Liver (tissue), 9 donors: ENCODE measurements around the gene STK39. TPM values are rescaled to one million over a fixed set of nuclear protein-coding genes. Genes with fewer than 3 reads are reported as not detected.

Source experiments
- DNase-seq: peaks from one replicate; pipeline ENCODE4 v3.0.0-alpha.2; 2017; ENCODE audit warnings: low spot score
- H3K27ac ChIP-seq, 2 donors: one replicate each; pipeline ENCODE4 v1.7.0; 2013; ENCODE audit warnings: inconsistent platforms in 2 of 2, low read length in 2 of 2, control low read depth in 1 of 2, low read depth in 1 of 2, mild to moderate bottlenecking in 1 of 2
- H3K27me3 ChIP-seq, 4 donors: one replicate each; pipeline versions ENCODE4 v1.6.1 to v1.7.0; 2013; ENCODE audit warnings: low read length in 3 of 4, inconsistent platforms in 1 of 4, mild to moderate bottlenecking in 1 of 4, moderate library complexity in 1 of 4; ENCODE audit not compliant: control insufficient read depth in 4 of 4, insufficient read depth in 4 of 4
- H3K36me3 ChIP-seq, 4 donors: one replicate each; pipeline versions ENCODE4 v1.6.1 to v1.7.0; 2013; ENCODE audit warnings: low read length in 3 of 4, mild to moderate bottlenecking in 3 of 4, low read depth in 1 of 4, moderate library complexity in 1 of 4; ENCODE audit not compliant: control insufficient read depth in 4 of 4, insufficient read depth in 3 of 4
- H3K4me1 ChIP-seq, 4 donors: one replicate each; pipeline versions ENCODE4 v1.6.1 to v1.7.0; 2013; ENCODE audit warnings: low read length in 3 of 4, mild to moderate bottlenecking in 3 of 4, moderate library complexity in 1 of 4; ENCODE audit not compliant: control insufficient read depth in 4 of 4, insufficient read depth in 4 of 4
- H3K4me3 ChIP-seq, 3 donors: one replicate each; pipeline versions ENCODE4 v1.6.1 to v1.7.0; 2013; ENCODE audit warnings: low read length in 3 of 3, control low read depth in 1 of 3, low read depth in 1 of 3, mild to moderate bottlenecking in 1 of 3
- H3K9ac ChIP-seq, 2 donors: one replicate each; pipeline ENCODE4 v1.7.0; 2013; ENCODE audit warnings: low read length in 2 of 2, mild to moderate bottlenecking in 2 of 2, moderate library complexity in 2 of 2, control low read depth in 1 of 2, low read depth in 1 of 2
- H3K9me3 ChIP-seq, 4 donors: one replicate each; pipeline versions ENCODE4 v1.6.1 to v1.7.0; 2013; ENCODE audit warnings: low read length in 3 of 4; ENCODE audit not compliant: control insufficient read depth in 4 of 4
- EGR1 ChIP-seq, 2 donors: IDR thresholded peaks; 2 replicates each; pipeline ENCODE4 v1.6.1; 2016 to 2018; ENCODE audit warnings: antibody characterized with exemption in 2 of 2, low read depth in 2 of 2
- FOXA1 ChIP-seq: IDR thresholded peaks from 2 replicates; pipeline ENCODE4 v1.6.1; 2016; ENCODE audit warnings: antibody characterized with exemption
- FOXA2 ChIP-seq: IDR thresholded peaks from 2 replicates; pipeline ENCODE4 v1.6.1; 2016; ENCODE audit warnings: antibody characterized with exemption
- GABPA ChIP-seq, 2 donors: IDR thresholded peaks in 1 of 2; conservative IDR thresholded peaks in 1 of 2; 2 replicates each; pipeline ENCODE4 v1.6.1; 2016; ENCODE audit warnings: antibody characterized with exemption in 2 of 2, mild to moderate bottlenecking in 1 of 2, moderate library complexity in 1 of 2
- HNF4A ChIP-seq, 2 donors: conservative IDR thresholded peaks; 2 replicates each; pipeline ENCODE4 v1.6.1; 2016; ENCODE audit warnings: antibody characterized with exemption in 2 of 2, mild to moderate bottlenecking in 2 of 2
- HNF4G ChIP-seq: IDR thresholded peaks from 2 replicates; pipeline ENCODE4 v1.6.1; 2016; ENCODE audit warnings: antibody characterized with exemption
- JUND ChIP-seq, 2 donors: IDR thresholded peaks; 2 replicates each; pipeline ENCODE4 v1.6.1; 2016; ENCODE audit warnings: antibody characterized with exemption in 2 of 2
- NR2F2 ChIP-seq: IDR thresholded peaks from 2 replicates; pipeline ENCODE4 v1.6.1; 2016; ENCODE audit warnings: antibody characterized with exemption
- RAD21 ChIP-seq, 2 donors: IDR thresholded peaks; 2 replicates each; pipeline ENCODE4 v1.6.1; 2016; ENCODE audit warnings: antibody characterized with exemption in 2 of 2, mild to moderate bottlenecking in 2 of 2
- RXRA ChIP-seq, 2 donors: IDR thresholded peaks; 2 replicates each; pipeline ENCODE4 v1.6.1; 2017 to 2018; ENCODE audit warnings: antibody characterized with exemption in 2 of 2, mild to moderate bottlenecking in 1 of 2
- SP1 ChIP-seq: IDR thresholded peaks from 2 replicates; pipeline ENCODE4 v1.6.1; 2018; ENCODE audit warnings: antibody characterized with exemption, mild to moderate bottlenecking
- TAF1 ChIP-seq: conservative IDR thresholded peaks from 2 replicates; pipeline ENCODE4 v1.6.1; 2016; ENCODE audit warnings: antibody characterized with exemption, mild to moderate bottlenecking
- YY1 ChIP-seq: IDR thresholded peaks from 2 replicates; pipeline ENCODE4 v1.6.1; 2016; ENCODE audit warnings: antibody characterized with exemption, mild to moderate bottlenecking
- WGBS: extraction: QIAGEN DNeasy Blood & Tissue Kit; methylation state at CpG from one replicate; pipeline ENCODE4 v1.1.7; 2013; 5-methylcytosine and 5-hydroxymethylcytosine counted together
- polyA plus RNA-seq, 2 donors: library from polyadenylated mRNA; stranded (reverse) in 1 of 2; unstranded in 1 of 2; fragments of 200-250 nt in 1 of 2; fragments of >200 nt in 1 of 2; fragmentation: Nextera tagmentation in 1 of 2; extraction: Ambion mirVana in 1 of 2; gene quantifications; one replicate each; pipeline versions ENCODE4 v1.2.1 to v1.2.3, GENCODE V29; 2013 to 2015
- total RNA-seq, 2 donors: library from RNA; depleted of rRNA; stranded (reverse); fragments of >200 nt; gene quantifications; one replicate each; pipeline ENCODE4 v1.2.3, GENCODE V29; 2014
- TF ChIP-seq, protein P1 (sequence below): IDR thresholded peaks from 2 replicates; pipeline ENCODE4 v1.6.1; 2016; ENCODE audit warnings: antibody characterized with exemption
- TF ChIP-seq, protein P2 (sequence below): IDR thresholded peaks from 2 replicates; pipeline ENCODE4 v1.6.1; 2016; ENCODE audit warnings: antibody characterized with exemption, mild to moderate bottlenecking
- TF ChIP-seq, protein P3 (sequence below): IDR thresholded peaks from 2 replicates; pipeline ENCODE4 v1.6.1; 2016; ENCODE audit warnings: antibody characterized with exemption
- TF ChIP-seq, protein P4 (sequence below): fragments of 150-350 bp; IDR thresholded peaks from 2 replicates; pipeline ENCODE4 v1.5.1; 2017; ENCODE audit warnings: improper control_type of control experiment, low read depth, low read length; ENCODE audit not compliant: missing input control
- TF ChIP-seq, protein P5 (sequence below): IDR thresholded peaks from 2 replicates; pipeline ENCODE4 v1.6.1; 2016; ENCODE audit warnings: antibody characterized with exemption
- donor health status: healthy.
- donor health status: healthy.
- donor health status: healthy.
- donor health status: healthy.
- donor health status: healthy.

Gene STK39
- total and polyA plus RNA-seq, 4 donors = 0.29 to 1.8 (median 0.73) TPM

DNA sequence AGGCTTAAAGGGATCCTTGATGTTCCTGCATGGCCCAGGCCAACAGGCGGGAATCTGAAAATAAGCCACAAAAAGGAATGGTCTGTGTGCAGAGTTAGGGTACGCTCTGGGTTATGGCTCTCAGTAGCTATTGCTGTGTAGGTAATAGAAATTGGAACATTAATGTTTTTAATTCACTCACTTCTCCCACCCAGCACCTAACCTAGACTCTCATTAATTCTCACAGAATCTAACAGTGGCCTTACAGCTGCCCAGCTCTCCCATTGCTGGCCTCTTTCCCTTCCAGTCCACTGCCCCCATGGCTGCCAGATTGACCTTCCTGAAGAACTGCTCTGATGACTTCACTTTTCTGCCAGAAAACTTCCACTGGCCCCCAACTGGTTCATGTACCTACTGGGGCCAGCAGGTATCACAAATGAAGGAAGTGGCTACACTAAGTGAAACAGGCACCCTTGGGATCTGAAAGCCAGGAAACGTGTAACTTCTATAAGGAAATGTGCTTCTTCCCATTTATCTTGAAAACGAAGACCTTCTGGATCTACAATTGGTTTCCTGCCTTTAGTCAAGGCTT, 315.2 kb downstream of the STK39 start:
- no peak overlapping the region for H3K9ac ChIP-seq
- no peak for TF ChIP-seq FOXA2
- H3K9me3 ChIP-seq = no peaks in the 10 kb centered on the region
- H3K4me1 ChIP-seq = no peaks in the 10 kb centered on the region
- DNase-seq = no peak
- H3K36me3 ChIP-seq = no peaks in the 10 kb centered on the region
- H3K27ac ChIP-seq = no peak overlapping the region
- no peak overlapping the region for H3K4me3 ChIP-seq
- no peaks in the 10 kb centered on the region for H3K27me3 ChIP-seq
- 87% methylated on average over 4 of the region's 4 CpGs for WGBS

DNA sequence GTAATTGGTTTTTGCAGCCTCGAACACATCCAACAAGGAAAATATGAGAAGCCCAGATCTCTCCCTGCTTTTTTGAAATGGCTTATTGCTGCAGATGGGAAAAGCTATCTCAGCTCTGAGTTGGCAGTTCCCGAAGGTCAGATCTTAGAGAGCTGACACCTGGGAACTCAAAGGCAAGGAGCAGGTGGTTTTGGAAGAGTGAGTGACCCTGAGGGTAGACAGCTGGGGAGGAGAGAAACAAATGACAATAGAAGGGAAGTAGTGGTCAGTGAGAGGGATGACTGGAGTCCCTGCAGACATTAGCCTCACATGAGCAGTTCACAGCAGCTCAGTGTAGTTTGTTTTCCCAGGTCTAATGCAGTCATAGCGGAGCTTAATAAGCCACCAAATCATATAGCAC, 317.9 kb downstream of the STK39 start:
- no peak for DNase-seq
- Histone ChIP-seq H3K9ac (no peak overlapping the region), H3K9me3 (no peaks in the 10 kb centered on the region), H3K27ac (no peak overlapping the region), H3K4me1 (no peaks in the 10 kb centered on the region), H3K27me3 (no peaks in the 10 kb centered on the region), H3K36me3 (no peaks in the 10 kb centered on the region), H3K4me3 (no peak overlapping the region)
- 84% methylated on average over 3 of the region's 3 CpGs for WGBS
- TF ChIP-seq, protein P1, sequence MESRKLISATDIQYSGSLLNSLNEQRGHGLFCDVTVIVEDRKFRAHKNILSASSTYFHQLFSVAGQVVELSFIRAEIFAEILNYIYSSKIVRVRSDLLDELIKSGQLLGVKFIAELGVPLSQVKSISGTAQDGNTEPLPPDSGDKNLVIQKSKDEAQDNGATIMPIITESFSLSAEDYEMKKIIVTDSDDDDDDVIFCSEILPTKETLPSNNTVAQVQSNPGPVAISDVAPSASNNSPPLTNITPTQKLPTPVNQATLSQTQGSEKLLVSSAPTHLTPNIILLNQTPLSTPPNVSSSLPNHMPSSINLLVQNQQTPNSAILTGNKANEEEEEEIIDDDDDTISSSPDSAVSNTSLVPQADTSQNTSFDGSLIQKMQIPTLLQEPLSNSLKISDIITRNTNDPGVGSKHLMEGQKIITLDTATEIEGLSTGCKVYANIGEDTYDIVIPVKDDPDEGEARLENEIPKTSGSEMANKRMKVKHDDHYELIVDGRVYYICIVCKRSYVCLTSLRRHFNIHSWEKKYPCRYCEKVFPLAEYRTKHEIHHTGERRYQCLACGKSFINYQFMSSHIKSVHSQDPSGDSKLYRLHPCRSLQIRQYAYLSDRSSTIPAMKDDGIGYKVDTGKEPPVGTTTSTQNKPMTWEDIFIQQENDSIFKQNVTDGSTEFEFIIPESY = no peak
- TF ChIP-seq EGR1 (IDR thresholded peaks at IDR 0.05; ENCODE audit: low read depth in 2 of 2) (no peak), HNF4A (conservative IDR thresholded peaks at IDR 0.05) (no peak), TAF1 (no peak), JUND (IDR thresholded peaks at IDR 0.05) (no peak), FOXA1 (no peak), FOXA2 (no peak), HNF4G (no peak), RAD21 (IDR thresholded peaks at IDR 0.05) (no peak)
- TF ChIP-seq, protein P2, sequence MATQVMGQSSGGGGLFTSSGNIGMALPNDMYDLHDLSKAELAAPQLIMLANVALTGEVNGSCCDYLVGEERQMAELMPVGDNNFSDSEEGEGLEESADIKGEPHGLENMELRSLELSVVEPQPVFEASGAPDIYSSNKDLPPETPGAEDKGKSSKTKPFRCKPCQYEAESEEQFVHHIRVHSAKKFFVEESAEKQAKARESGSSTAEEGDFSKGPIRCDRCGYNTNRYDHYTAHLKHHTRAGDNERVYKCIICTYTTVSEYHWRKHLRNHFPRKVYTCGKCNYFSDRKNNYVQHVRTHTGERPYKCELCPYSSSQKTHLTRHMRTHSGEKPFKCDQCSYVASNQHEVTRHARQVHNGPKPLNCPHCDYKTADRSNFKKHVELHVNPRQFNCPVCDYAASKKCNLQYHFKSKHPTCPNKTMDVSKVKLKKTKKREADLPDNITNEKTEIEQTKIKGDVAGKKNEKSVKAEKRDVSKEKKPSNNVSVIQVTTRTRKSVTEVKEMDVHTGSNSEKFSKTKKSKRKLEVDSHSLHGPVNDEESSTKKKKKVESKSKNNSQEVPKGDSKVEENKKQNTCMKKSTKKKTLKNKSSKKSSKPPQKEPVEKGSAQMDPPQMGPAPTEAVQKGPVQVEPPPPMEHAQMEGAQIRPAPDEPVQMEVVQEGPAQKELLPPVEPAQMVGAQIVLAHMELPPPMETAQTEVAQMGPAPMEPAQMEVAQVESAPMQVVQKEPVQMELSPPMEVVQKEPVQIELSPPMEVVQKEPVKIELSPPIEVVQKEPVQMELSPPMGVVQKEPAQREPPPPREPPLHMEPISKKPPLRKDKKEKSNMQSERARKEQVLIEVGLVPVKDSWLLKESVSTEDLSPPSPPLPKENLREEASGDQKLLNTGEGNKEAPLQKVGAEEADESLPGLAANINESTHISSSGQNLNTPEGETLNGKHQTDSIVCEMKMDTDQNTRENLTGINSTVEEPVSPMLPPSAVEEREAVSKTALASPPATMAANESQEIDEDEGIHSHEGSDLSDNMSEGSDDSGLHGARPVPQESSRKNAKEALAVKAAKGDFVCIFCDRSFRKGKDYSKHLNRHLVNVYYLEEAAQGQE = no peak

DNA sequence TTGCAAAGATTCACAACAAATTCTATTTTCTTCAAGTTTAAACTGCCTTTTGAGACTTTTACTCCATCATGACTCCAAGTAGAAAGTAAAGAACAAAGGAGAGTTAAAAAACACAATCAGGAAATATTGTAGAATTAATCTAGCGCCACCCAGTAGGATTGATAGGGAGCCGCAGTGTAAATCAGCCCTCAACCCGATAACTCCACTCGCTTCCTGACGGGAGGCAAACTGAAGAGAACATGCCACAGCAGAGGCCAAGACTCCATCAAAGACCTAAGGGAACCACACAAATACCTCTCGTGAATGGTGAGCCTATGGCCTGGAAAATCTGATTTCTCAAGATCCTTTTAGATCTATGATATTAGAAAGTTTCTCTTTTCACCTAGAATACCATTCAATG, 319.0 kb downstream of the STK39 start:
- no peaks in the 10 kb centered on the region for H3K4me1 ChIP-seq
- no peak overlapping the region for H3K9ac ChIP-seq
- WGBS = 90% methylated on average over 6 of the region's 6 CpGs
- no peak overlapping the region for H3K4me3 ChIP-seq
- no peak overlapping the region for H3K27ac ChIP-seq
- no peaks in the 10 kb centered on the region for H3K27me3 ChIP-seq
- H3K9me3 ChIP-seq = no peaks in the 10 kb centered on the region
- H3K36me3 ChIP-seq = no peaks in the 10 kb centered on the region
- DNase-seq = no peak
- TF ChIP-seq YY1 (no peak), TAF1 (no peak), HNF4G (no peak), JUND (IDR thresholded peaks at IDR 0.05) (no peak), RAD21 (IDR thresholded peaks at IDR 0.05) (no peak), RXRA (IDR thresholded peaks at IDR 0.05) (no peak), NR2F2 (no peak), SP1 (no peak), EGR1 (IDR thresholded peaks at IDR 0.05; ENCODE audit: low read depth in 2 of 2) (no peak), GABPA (IDR thresholded peaks at IDR 0.05 in 1 of 2, conservative IDR thresholded peaks at IDR 0.05 in 1 of 2) (no peak), HNF4A (conservative IDR thresholded peaks at IDR 0.05) (no peak)
- TF ChIP-seq, protein P3, sequence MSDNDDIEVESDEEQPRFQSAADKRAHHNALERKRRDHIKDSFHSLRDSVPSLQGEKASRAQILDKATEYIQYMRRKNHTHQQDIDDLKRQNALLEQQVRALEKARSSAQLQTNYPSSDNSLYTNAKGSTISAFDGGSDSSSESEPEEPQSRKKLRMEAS = no peak
- TF ChIP-seq, protein P4, sequence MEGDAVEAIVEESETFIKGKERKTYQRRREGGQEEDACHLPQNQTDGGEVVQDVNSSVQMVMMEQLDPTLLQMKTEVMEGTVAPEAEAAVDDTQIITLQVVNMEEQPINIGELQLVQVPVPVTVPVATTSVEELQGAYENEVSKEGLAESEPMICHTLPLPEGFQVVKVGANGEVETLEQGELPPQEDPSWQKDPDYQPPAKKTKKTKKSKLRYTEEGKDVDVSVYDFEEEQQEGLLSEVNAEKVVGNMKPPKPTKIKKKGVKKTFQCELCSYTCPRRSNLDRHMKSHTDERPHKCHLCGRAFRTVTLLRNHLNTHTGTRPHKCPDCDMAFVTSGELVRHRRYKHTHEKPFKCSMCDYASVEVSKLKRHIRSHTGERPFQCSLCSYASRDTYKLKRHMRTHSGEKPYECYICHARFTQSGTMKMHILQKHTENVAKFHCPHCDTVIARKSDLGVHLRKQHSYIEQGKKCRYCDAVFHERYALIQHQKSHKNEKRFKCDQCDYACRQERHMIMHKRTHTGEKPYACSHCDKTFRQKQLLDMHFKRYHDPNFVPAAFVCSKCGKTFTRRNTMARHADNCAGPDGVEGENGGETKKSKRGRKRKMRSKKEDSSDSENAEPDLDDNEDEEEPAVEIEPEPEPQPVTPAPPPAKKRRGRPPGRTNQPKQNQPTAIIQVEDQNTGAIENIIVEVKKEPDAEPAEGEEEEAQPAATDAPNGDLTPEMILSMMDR = no peak
- TF ChIP-seq, protein P1 = no peak
- TF ChIP-seq, protein P5, sequence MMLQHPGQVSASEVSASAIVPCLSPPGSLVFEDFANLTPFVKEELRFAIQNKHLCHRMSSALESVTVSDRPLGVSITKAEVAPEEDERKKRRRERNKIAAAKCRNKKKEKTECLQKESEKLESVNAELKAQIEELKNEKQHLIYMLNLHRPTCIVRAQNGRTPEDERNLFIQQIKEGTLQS = no peak
